H1 (cell line): ENCODE measurements around the gene EPHB1.

Experiments used
- ASH2L ChIP-seq: fragments of 200-600, 300-600 bp; sonication (generic); IDR thresholded peaks from one replicate; pipeline ENCODE4 v1.7.1; 2017; ENCODE audit warnings: low read length
- BCL11A ChIP-seq, 2 experiments: IDR thresholded peaks; one replicate each; pipeline ENCODE4 v1.6.1; 2011; ENCODE audit warnings: low read depth in 2 of 2, low read length in 2 of 2, mild to moderate bottlenecking in 2 of 2
- CEBPB ChIP-seq: IDR thresholded peaks from 2 replicates; pipeline ENCODE4 v1.6.1; 2012; ENCODE audit warnings: low read depth, low read length
- EZH2 ChIP-seq: fragments of 200-600 bp; sonication (generic); IDR thresholded peaks from 2 replicates; pipeline ENCODE4 v1.7.1; 2012; ENCODE audit warnings: low read depth, mild to moderate bottlenecking, moderate library complexity, low read length, inconsistent platforms; ENCODE audit not compliant: severe bottlenecking
- GABPA ChIP-seq: IDR thresholded peaks from 2 replicates; pipeline ENCODE4 v1.6.1; 2011; ENCODE audit warnings: mild to moderate bottlenecking, low read length, moderate library complexity, borderline replicate concordance; ENCODE audit not compliant: insufficient read depth
- JUND ChIP-seq: IDR thresholded peaks from 2 replicates; pipeline ENCODE4 v1.6.1; 2011; ENCODE audit warnings: mild to moderate bottlenecking, improper control_type of control experiment, low read length
- NANOG ChIP-seq: IDR thresholded peaks from 2 replicates; pipeline ENCODE4 v1.6.1; 2011; ENCODE audit warnings: low read length, low read depth, mild to moderate bottlenecking, inconsistent platforms; ENCODE audit not compliant: insufficient read depth, poor library complexity, severe bottlenecking
- POLR2A ChIP-seq, 2 experiments: IDR thresholded peaks; 1 replicate in 1 of 2; 2 replicates in 1 of 2; pipeline ENCODE4 v1.6.1; 2011; ENCODE audit warnings: low read depth in 2 of 2, low read length in 2 of 2, mild to moderate bottlenecking in 2 of 2; ENCODE audit errors: control extremely low read depth in 1 of 2
- POLR2AphosphoS5 ChIP-seq: IDR thresholded peaks from 2 replicates; pipeline ENCODE4 v1.6.1; 2011; ENCODE audit warnings: low read depth, low read length
- RAD21 ChIP-seq, 2 experiments: IDR thresholded peaks in 1 of 2; conservative IDR thresholded peaks in 1 of 2; 2 replicates each; pipeline ENCODE4 v1.6.1; 2011; ENCODE audit warnings: low read depth in 2 of 2, low read length in 2 of 2, improper control_type of control experiment in 1 of 2, inconsistent platforms in 1 of 2, mild to moderate bottlenecking in 1 of 2, moderate library complexity in 1 of 2
- SRF ChIP-seq: IDR thresholded peaks from 2 replicates; pipeline ENCODE4 v1.6.1; 2011; ENCODE audit warnings: mild to moderate bottlenecking, low read depth, low read length, moderate library complexity
- TF ChIP-seq, protein P1 (sequence below), 3 experiments: IDR thresholded peaks; 1 replicate in 2 of 3; 2 replicates in 1 of 3; pipeline versions ENCODE4 v1.5.1 to v1.6.1; 2011; ENCODE audit warnings: low read length in 3 of 3, mild to moderate bottlenecking in 3 of 3, inconsistent platforms in 2 of 3, low read depth in 1 of 3, moderate library complexity in 1 of 3; ENCODE audit not compliant: insufficient read depth in 1 of 3; ENCODE audit errors: control extremely low read depth in 1 of 3
- TF ChIP-seq, protein P2 (sequence below): IDR thresholded peaks from 2 replicates; pipeline ENCODE4 v1.6.1; 2012; ENCODE audit warnings: inconsistent platforms
- TF ChIP-seq, protein P3 (sequence below): IDR thresholded peaks from 2 replicates; pipeline ENCODE4 v1.6.1; 2012; ENCODE audit warnings: inconsistent platforms

DNA sequence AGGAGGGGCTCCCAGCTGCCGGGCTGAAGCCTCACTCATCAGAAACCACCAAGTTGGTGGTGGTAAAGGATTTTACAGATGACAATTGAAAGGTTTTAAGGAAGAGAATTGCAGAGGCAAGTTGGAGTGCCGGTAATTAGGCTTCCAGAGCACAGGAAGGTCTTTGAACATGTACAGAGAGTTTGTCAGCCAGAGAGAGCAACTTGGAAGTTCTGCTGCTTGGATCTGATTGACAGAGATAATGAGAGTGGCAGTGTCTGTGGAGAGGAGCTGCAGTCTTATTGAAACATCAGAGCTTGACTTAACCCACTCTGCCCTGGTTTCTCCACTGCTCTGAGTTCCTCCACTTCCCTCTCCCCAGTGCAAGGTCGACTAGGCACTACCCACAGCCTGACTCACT, 448.6 kb downstream of the EPHB1 start:
- TF ChIP-seq POLR2A (IDR thresholded peaks at IDR 0.05; ENCODE audit: control extremely low read depth in 1 of 2, low read depth in 2 of 2, low read length in 2 of 2) (no peak), CEBPB (no peak), JUND (no peak), POLR2AphosphoS5 (no peak), EZH2 (no peak), NANOG (no peak), RAD21 (IDR thresholded peaks at IDR 0.05 in 1 of 2, conservative IDR thresholded peaks at IDR 0.05 in 1 of 2; ENCODE audit: low read depth in 2 of 2, low read length in 2 of 2) (no peak), BCL11A (IDR thresholded peaks at IDR 0.05; ENCODE audit: low read depth in 2 of 2, low read length in 2 of 2) (no peak), SRF (no peak), ASH2L (no peak), GABPA (no peak)
- TF ChIP-seq, protein P1, sequence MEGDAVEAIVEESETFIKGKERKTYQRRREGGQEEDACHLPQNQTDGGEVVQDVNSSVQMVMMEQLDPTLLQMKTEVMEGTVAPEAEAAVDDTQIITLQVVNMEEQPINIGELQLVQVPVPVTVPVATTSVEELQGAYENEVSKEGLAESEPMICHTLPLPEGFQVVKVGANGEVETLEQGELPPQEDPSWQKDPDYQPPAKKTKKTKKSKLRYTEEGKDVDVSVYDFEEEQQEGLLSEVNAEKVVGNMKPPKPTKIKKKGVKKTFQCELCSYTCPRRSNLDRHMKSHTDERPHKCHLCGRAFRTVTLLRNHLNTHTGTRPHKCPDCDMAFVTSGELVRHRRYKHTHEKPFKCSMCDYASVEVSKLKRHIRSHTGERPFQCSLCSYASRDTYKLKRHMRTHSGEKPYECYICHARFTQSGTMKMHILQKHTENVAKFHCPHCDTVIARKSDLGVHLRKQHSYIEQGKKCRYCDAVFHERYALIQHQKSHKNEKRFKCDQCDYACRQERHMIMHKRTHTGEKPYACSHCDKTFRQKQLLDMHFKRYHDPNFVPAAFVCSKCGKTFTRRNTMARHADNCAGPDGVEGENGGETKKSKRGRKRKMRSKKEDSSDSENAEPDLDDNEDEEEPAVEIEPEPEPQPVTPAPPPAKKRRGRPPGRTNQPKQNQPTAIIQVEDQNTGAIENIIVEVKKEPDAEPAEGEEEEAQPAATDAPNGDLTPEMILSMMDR (IDR thresholded peaks at IDR 0.05; ENCODE audit: control extremely low read depth in 1 of 3, insufficient read depth in 1 of 3, low read depth in 1 of 3, low read length in 3 of 3), result no peak
- TF ChIP-seq, protein P2, sequence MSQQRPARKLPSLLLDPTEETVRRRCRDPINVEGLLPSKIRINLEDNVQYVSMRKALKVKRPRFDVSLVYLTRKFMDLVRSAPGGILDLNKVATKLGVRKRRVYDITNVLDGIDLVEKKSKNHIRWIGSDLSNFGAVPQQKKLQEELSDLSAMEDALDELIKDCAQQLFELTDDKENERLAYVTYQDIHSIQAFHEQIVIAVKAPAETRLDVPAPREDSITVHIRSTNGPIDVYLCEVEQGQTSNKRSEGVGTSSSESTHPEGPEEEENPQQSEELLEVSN, result no peak
- TF ChIP-seq, protein P3, sequence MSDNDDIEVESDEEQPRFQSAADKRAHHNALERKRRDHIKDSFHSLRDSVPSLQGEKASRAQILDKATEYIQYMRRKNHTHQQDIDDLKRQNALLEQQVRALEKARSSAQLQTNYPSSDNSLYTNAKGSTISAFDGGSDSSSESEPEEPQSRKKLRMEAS, result no peak
